Pulmonary artery endothelial cell (primary cell): ENCODE data around the gene GPR137B. TPM values are rescaled to one million over a fixed set of nuclear protein-coding genes. Genes with fewer than 3 reads are reported as not detected.
"Not testable (repeated sequence)": the region's sequence is repeated elsewhere in the genome, so short reads cannot be mapped to it uniquely, and the experiment has no call there.

ENCODE experiments used
- DNase-seq: peaks from one replicate; pipeline ENCODE4 v3.0.0-alpha.2; 2011; ENCODE audit warnings: low read depth, low spot score
- total RNA-seq: library from RNA; depleted of rRNA; stranded (reverse); fragments of >200 nt; gene quantifications from 2 replicates; pipeline ENCODE4 v1.2.3, GENCODE V29; 2014

Gene GPR137B
- total RNA-seq, 1 donor from 2014 or later, result 3.2 TPM

- no peak for DNase-seq
Observed at GRCh38 chr1:236159704-236160539, 17.6 kb downstream of the GPR137B start.

GRCh38 chr1:236160540-236161127, 18.3 kb downstream of the GPR137B start:
- DNase-seq, result no peak

GRCh38 chr1:236161230-236161629, 18.9 kb downstream of the GPR137B start:
- DNase-seq, result no peak

GRCh38 chr1:236161755-236162154, 19.4 kb downstream of the GPR137B start:
- not testable (repeated sequence) for DNase-seq

- no peak for DNase-seq
Observed at GRCh38 chr1:236163463-236164153, 21.3 kb downstream of the GPR137B start.

- no peak for DNase-seq
Observed at GRCh38 chr1:236164273-236164672, 21.9 kb downstream of the GPR137B start.

GRCh38 chr1:236165238-236165981, 23.1 kb downstream of the GPR137B start:
- DNase-seq, result no peak

GRCh38 chr1:236166041-236166440, 23.7 kb downstream of the GPR137B start:
- no peak for DNase-seq

- no peak for DNase-seq
Observed at GRCh38 chr1:236167154-236167553, 24.8 kb downstream of the GPR137B start.

- DNase-seq, result no peak
Observed at GRCh38 chr1:236167578-236167977, 25.2 kb downstream of the GPR137B start.

GRCh38 chr1:236168716-236169429, 26.5 kb downstream of the GPR137B start:
- DNase-seq, result peak; percentile 4

GRCh38 chr1:236172041-236172579, 29.8 kb downstream of the GPR137B start:
- no peak for DNase-seq

GRCh38 chr1:236173174-236173767, 30.9 kb downstream of the GPR137B start:
- no peak for DNase-seq

- no peak for DNase-seq
Observed at GRCh38 chr1:236175642-236176336, 33.5 kb downstream of the GPR137B start.

- no peak for DNase-seq
Observed at GRCh38 chr1:236176337-236177336, 34.3 kb downstream of the GPR137B start.

GRCh38 chr1:236179634-236180033, 37.3 kb downstream of the GPR137B start:
- no peak for DNase-seq

- no peak for DNase-seq
Observed at GRCh38 chr1:236181059-236181458, 38.7 kb downstream of the GPR137B start.

GRCh38 chr1:236185687-236186086, 43.3 kb downstream of the GPR137B start:
- no peak for DNase-seq
